Measurements from ENCODE around the gene LUC7L3.

Gene LUC7L3

GRCh38 chr17:50792132-50792531, 72.7 kb downstream of the LUC7L3 start:
- Histone ChIP-seq H3K4me3 (ENCODE audit: low read depth, low read length) (no peak overlapping the region), H3K27me3 (ENCODE audit: insufficient read depth, low read depth, severe bottlenecking) (no peaks in the 10 kb centered on the region), H3K27ac (no peak overlapping the region), H3K9me3 (ENCODE audit: severe bottlenecking) (no peaks in the 10 kb centered on the region), H3K36me3 (no peaks in the 10 kb centered on the region)
- no peak for DNase-seq
- TF ChIP-seq CTCF (IDR thresholded peaks at IDR 0.05; ENCODE audit: low read depth, low read length): no peak

GRCh38 chr17:50793007-50793406, 73.6 kb downstream of the LUC7L3 start:
- no peaks in the 10 kb centered on the region for H3K27me3 ChIP-seq (ENCODE audit: insufficient read depth, low read depth, severe bottlenecking)
- no peaks in the 10 kb centered on the region for H3K9me3 ChIP-seq (ENCODE audit: severe bottlenecking)
- no peak for DNase-seq
- no peak for TF ChIP-seq CTCF (IDR thresholded peaks at IDR 0.05; ENCODE audit: low read depth, low read length)
- no peaks in the 10 kb centered on the region for H3K36me3 ChIP-seq
- H3K4me3 ChIP-seq (ENCODE audit: low read depth, low read length): no peak overlapping the region
- no peak overlapping the region for H3K27ac ChIP-seq

- H3K4me3 ChIP-seq (ENCODE audit: low read depth, low read length): no peak overlapping the region
- DNase-seq: no peak
- no peaks in the 10 kb centered on the region for H3K9me3 ChIP-seq (ENCODE audit: severe bottlenecking)
- TF ChIP-seq CTCF (IDR thresholded peaks at IDR 0.05; ENCODE audit: low read depth, low read length): no peak
- no peaks in the 10 kb centered on the region for H3K36me3 ChIP-seq
- H3K27me3 ChIP-seq (ENCODE audit: insufficient read depth, low read depth, severe bottlenecking): no peaks in the 10 kb centered on the region
- no peak overlapping the region for H3K27ac ChIP-seq
These were observed 75.0 kb downstream of the LUC7L3 start for GRCh38 chr17:50794361-50794760.

- no peak for DNase-seq
- peak overlapping the region; percentile 95 for H3K27ac ChIP-seq
- H3K36me3 ChIP-seq: no peaks in the 10 kb centered on the region
- no peaks in the 10 kb centered on the region for H3K9me3 ChIP-seq (ENCODE audit: severe bottlenecking)
- no peak overlapping the region for H3K4me3 ChIP-seq (ENCODE audit: low read depth, low read length)
- TF ChIP-seq CTCF (IDR thresholded peaks at IDR 0.05; ENCODE audit: low read depth, low read length): no peak
- no peaks in the 10 kb centered on the region for H3K27me3 ChIP-seq (ENCODE audit: insufficient read depth, low read depth, severe bottlenecking)
These were observed 77.9 kb downstream of the LUC7L3 start for GRCh38 chr17:50797135-50797810.

GRCh38 chr17:50798424-50799288, 79.3 kb downstream of the LUC7L3 start:
- peak; percentile 81 for DNase-seq
- H3K27me3 ChIP-seq (ENCODE audit: insufficient read depth, low read depth, severe bottlenecking): no peaks in the 10 kb centered on the region
- no peak overlapping the region for H3K4me3 ChIP-seq (ENCODE audit: low read depth, low read length)
- no peaks in the 10 kb centered on the region for H3K9me3 ChIP-seq (ENCODE audit: severe bottlenecking)
- H3K36me3 ChIP-seq: no peaks in the 10 kb centered on the region
- no peak for TF ChIP-seq CTCF (IDR thresholded peaks at IDR 0.05; ENCODE audit: low read depth, low read length)
- peak overlapping the region; percentile 95 for H3K27ac ChIP-seq
